PC-3 (cell line): ENCODE data around the gene SERPIND1.

Experiments
- CTCF ChIP-seq: fragments of 300-600 bp; sonication (generic); conservative IDR thresholded peaks from 2 replicates; pipeline ENCODE4 v1.5.1; 2017; ENCODE audit warnings: antibody characterized with exemption, low read depth, mild to moderate bottlenecking, low read length
- EZH2 ChIP-seq: fragments of 300-600 bp; sonication (generic); IDR thresholded peaks from one replicate; pipeline ENCODE4 v1.6.1; 2017; ENCODE audit warnings: antibody characterized with exemption, mild to moderate bottlenecking, low read length; ENCODE audit not compliant: unreplicated experiment

GRCh38 chr22:20815477-20816050 is 41.7 kb downstream of the SERPIND1 start:
- no peak for TF ChIP-seq CTCF
- no peak for TF ChIP-seq EZH2
